ENCODE data around the gene ZNF518A. TPM values are rescaled to one million over a fixed set of nuclear protein-coding genes. Genes with fewer than 3 reads are reported as not detected.

Gene ZNF518A
- total and polyA plus RNA-seq, 2 of the 13 experiments (the other 11 are each of a cell fraction or from before 2014, with no cell fraction given) = 21.7 to 37.1 TPM

DNA sequence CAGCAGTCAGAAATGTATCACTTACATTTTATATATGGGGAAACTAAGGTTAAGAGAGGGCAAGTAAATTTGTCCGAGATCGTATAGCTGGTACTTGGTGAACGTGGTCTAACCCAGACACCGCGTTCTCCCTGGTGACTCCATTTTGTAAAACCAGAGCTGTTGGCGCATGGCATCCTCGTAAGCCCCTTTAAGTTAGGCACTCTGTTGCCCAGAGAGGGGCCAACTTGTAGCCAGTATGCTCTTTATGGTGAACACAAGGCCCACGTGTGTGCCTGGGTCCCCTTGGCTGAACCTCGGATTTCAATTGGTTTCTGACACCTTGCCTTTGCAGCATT, 39.7 kb upstream of the ZNF518A start (continued):
- TF ChIP-seq CERS6 (CRISPR knock-in tag; IDR thresholded peaks at IDR 0.05) (no peak), ZBTB38 (CRISPR knock-in tag; IDR thresholded peaks at IDR 0.05) (0 out of 2 replicates have a peak, but pooled peaks have one; percentile 45), ZC3H4 (CRISPR knock-in tag; IDR thresholded peaks at IDR 0.05; ENCODE audit: borderline replicate concordance) (0 out of 2 replicates have a peak, but pooled peaks have one; percentile 33), THRA (CRISPR knock-in tag; IDR thresholded peaks at IDR 0.05; ENCODE audit: borderline replicate concordance) (0 out of 2 replicates have a peak, but pooled peaks have one; percentile 1), ZNF772 (CRISPR knock-in tag; IDR thresholded peaks at IDR 0.05) (no peak)

- ATAC-seq (peak; percentile 60), DNase-seq (ENCODE audit: low spot score) (peak; percentile 84), FAIRE-seq (peak; percentile 64)
- 4% methylated on average over 8 of the region's 8 CpGs for WGBS (ENCODE audit: low lambda C conversion rate)
- Histone ChIP-seq H3K4me1 (ENCODE audit: insufficient read depth, low read length) (peaks cover 55% of the 10 kb centered on the region), H3K4me3 (replicated peaks in 1 of 3; ENCODE audit: insufficient read depth in 1 of 3, low read depth in 2 of 3, low read length in 3 of 3) (peak overlapping the region; percentile 21 to 62 (median 51); a peak in 5 of 6 replicates), H3K27ac (ENCODE audit: extremely low read length, insufficient read depth, low read length) (peak overlapping the region; percentile 89), H3K79me2 (ENCODE audit: insufficient read depth, low read length) (no peaks in the 10 kb centered on the region), H3K27me3 (ENCODE audit: control insufficient read depth in 1 of 2, insufficient read depth in 2 of 2, low read length in 2 of 2) (no peaks in the 10 kb centered on the region; a peak in 1 of 5 replicates), H3K4me2 (ENCODE audit: low read depth, low read length) (peak overlapping the region; percentile 88), H4K20me1 (ENCODE audit: insufficient read depth, low read length) (no peaks in the 10 kb centered on the region), H3K9me3 (ENCODE audit: low read length) (no peaks in the 10 kb centered on the region), H2AFZ (ENCODE audit: low read length) (peak overlapping the region; percentile 65), H3K36me3 (replicated peaks in 1 of 2; ENCODE audit: control insufficient read depth in 1 of 2, insufficient read depth in 2 of 2, low read length in 2 of 2) (no peaks in the 10 kb centered on the region), H3K9ac (ENCODE audit: insufficient read depth, low read depth, low read length) (peak overlapping the region; percentile 65)
- ChIA-PET POLR2A (interaction anchor here (0.9 to 3.4 kb wide), 13 partner anchors 9 to 49 kb away, joined by 3 to 186 read pairs (median 5); partner anchors contain the start of genes CCNJ and ZNF518A), CTCF (ENCODE audit: low intra/inter-chr PET ratio, low total read pairs) (no interaction called here)
- intact Hi-C loops (cut with micrococcal nuclease; ENCODE audit: unreplicated experiment) (loop anchor here (2.0 to 5.0 kb wide), 2 partner anchors 32 to 46 kb away; no protein-coding TSS in a partner anchor), in situ Hi-C loops (cut with HindIII; ENCODE audit: extremely low pct_ligation_motif_present, low pct_unique_long_range_greater_than_20kb) (loop anchor here (5.0 kb wide), 1 partner anchor 34 kb away; no protein-coding TSS in a partner anchor)
- BruUV-seq (replicated peaks) = no TSS peak
- TF ChIP-seq RXRB (CRISPR knock-in tag; IDR thresholded peaks at IDR 0.05; ENCODE audit: borderline replicate concordance) (peak; percentile 43; the same call in 1 of the 2 replicates), SMAD9 (CRISPR knock-in tag; IDR thresholded peaks at IDR 0.05) (no peak), SIN3A (IDR thresholded peaks at IDR 0.05; ENCODE audit: borderline replicate concordance, low read depth, low read length) (no peak), AGO1 (IDR thresholded peaks at IDR 0.05; ENCODE audit: low read depth, low read length, poor library complexity, severe bottlenecking) (no peak), ZNF354B (CRISPR knock-in tag; IDR thresholded peaks at IDR 0.05) (no peak), LCORL (IDR thresholded peaks at IDR 0.05) (peak; percentile 52; the same call in 1 of the 2 replicates), LCORL (CRISPR knock-in tag; IDR thresholded peaks at IDR 0.05) (peak; percentile 54; the same call in 1 of the 2 replicates), NFYC (CRISPR knock-in tag; IDR thresholded peaks at IDR 0.05) (0 out of 2 replicates have a peak, but pooled peaks have one; percentile 14), GLI4 (CRISPR knock-in tag; IDR thresholded peaks at IDR 0.05; ENCODE audit: borderline replicate concordance) (no peak), JUN (CRISPR knock-in tag; IDR thresholded peaks at IDR 0.05) (no peak)
- TF ChIP-seq, protein P1, sequence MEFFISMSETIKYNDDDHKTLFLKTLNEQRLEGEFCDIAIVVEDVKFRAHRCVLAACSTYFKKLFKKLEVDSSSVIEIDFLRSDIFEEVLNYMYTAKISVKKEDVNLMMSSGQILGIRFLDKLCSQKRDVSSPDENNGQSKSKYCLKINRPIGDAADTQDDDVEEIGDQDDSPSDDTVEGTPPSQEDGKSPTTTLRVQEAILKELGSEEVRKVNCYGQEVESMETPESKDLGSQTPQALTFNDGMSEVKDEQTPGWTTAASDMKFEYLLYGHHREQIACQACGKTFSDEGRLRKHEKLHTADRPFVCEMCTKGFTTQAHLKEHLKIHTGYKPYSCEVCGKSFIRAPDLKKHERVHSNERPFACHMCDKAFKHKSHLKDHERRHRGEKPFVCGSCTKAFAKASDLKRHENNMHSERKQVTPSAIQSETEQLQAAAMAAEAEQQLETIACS (CRISPR knock-in tag; IDR thresholded peaks at IDR 0.05) = no peak
- TF ChIP-seq, protein P2, sequence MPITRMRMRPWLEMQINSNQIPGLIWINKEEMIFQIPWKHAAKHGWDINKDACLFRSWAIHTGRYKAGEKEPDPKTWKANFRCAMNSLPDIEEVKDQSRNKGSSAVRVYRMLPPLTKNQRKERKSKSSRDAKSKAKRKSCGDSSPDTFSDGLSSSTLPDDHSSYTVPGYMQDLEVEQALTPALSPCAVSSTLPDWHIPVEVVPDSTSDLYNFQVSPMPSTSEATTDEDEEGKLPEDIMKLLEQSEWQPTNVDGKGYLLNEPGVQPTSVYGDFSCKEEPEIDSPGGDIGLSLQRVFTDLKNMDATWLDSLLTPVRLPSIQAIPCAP (CRISPR knock-in tag; IDR thresholded peaks at IDR 0.05; ENCODE audit: low read depth) = no peak
- TF ChIP-seq, protein P3, sequence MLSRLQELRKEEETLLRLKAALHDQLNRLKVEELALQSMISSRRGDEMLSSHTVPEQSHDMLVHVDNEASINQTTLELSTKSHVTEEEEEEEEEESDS (CRISPR knock-in tag; IDR thresholded peaks at IDR 0.05; ENCODE audit: borderline replicate concordance) = no peak
These were observed 36.9 kb upstream of the ZNF518A start for GRCh38 chr10:96092999-96093767.
